HFFc6 (cell line): ENCODE results near the gene NXPH1. TPM values are rescaled to one million over a fixed set of nuclear protein-coding genes. Genes with fewer than 3 reads are reported as not detected.

Source experiments
- DNase-seq: peaks from one replicate; pipeline ENCODE4 v3.0.0-alpha.2; 2018
- H3K27ac Mint-ChIP-seq: 2 replicates; pipeline ENCODE4 v1.8.0; 2020; ENCODE audit warnings: mild to moderate bottlenecking, mixed read lengths
- H3K27me3 Mint-ChIP-seq: 2 replicates; pipeline ENCODE4 v1.8.0; 2021; ENCODE audit warnings: mild to moderate bottlenecking, moderate library complexity, mixed read lengths; ENCODE audit not compliant: insufficient read depth
- H3K36me3 Mint-ChIP-seq: 2 replicates; pipeline ENCODE4 v1.8.0; 2021; ENCODE audit warnings: low read depth, mixed read lengths
- H3K4me1 Mint-ChIP-seq: 2 replicates; pipeline ENCODE4 v1.8.0; 2020; ENCODE audit warnings: low read depth, mixed read lengths
- H3K4me3 Mint-ChIP-seq: 2 replicates; pipeline ENCODE4 v1.8.0; 2020; ENCODE audit warnings: mild to moderate bottlenecking, moderate library complexity, mixed read lengths
- H3K9me3 Mint-ChIP-seq: 2 replicates; pipeline ENCODE4 v1.8.0; 2020; ENCODE audit warnings: mild to moderate bottlenecking, mixed read lengths
- total RNA-seq, 6 experiments: library from RNA; stranded (reverse); fragmentation: NEBNext Ultra II Directional; extraction: Animal tissue kit (Norgen Biotek cat#: 25700); gene quantifications; 2 replicates in 1 of 6; 3 replicates in 5 of 6; pipeline ENCODE4 v1.2.3, GENCODE V29; 2021
- TF ChIP-seq, protein P1 (sequence below): fragments of 200-600 bp; sonication (generic); IDR thresholded peaks from 2 replicates; pipeline ENCODE4 v1.5.0; 2021; ENCODE audit warnings: antibody characterized with exemption, mild to moderate bottlenecking

The NXPH1 gene
- total RNA-seq, 6 experiments from 2014 or later: not detected

DNA sequence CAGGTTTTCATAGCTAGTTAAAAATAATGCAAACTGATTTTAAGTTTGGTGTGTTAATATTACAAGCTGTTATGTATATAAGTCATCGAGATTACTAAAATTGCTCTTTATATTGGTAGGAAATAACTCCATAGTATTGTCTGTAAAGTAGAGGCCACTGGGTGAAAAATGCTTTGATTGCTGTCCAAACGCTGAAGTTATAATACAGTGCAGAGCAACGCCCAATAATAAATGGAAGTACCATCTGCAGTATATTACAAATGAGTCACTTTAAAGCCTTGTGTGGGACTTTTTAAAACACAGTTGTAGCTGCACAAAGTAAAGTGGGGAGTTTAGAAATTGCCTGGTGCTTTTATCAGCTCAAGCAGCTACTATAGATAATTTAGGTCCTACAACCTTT is 196.1 kb downstream of the NXPH1 start:
- H3K27me3 Mint-ChIP-seq: no peaks in the 10 kb centered on the region
- no peaks in the 10 kb centered on the region for H3K36me3 Mint-ChIP-seq
- no peak overlapping the region for H3K27ac Mint-ChIP-seq
- peaks cover 60% of the 10 kb centered on the region for H3K9me3 Mint-ChIP-seq
- no peak overlapping the region for H3K4me3 Mint-ChIP-seq
- no peak for DNase-seq
- TF ChIP-seq, protein P1, sequence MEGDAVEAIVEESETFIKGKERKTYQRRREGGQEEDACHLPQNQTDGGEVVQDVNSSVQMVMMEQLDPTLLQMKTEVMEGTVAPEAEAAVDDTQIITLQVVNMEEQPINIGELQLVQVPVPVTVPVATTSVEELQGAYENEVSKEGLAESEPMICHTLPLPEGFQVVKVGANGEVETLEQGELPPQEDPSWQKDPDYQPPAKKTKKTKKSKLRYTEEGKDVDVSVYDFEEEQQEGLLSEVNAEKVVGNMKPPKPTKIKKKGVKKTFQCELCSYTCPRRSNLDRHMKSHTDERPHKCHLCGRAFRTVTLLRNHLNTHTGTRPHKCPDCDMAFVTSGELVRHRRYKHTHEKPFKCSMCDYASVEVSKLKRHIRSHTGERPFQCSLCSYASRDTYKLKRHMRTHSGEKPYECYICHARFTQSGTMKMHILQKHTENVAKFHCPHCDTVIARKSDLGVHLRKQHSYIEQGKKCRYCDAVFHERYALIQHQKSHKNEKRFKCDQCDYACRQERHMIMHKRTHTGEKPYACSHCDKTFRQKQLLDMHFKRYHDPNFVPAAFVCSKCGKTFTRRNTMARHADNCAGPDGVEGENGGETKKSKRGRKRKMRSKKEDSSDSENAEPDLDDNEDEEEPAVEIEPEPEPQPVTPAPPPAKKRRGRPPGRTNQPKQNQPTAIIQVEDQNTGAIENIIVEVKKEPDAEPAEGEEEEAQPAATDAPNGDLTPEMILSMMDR: no peak
- H3K4me1 Mint-ChIP-seq: no peaks in the 10 kb centered on the region

DNA sequence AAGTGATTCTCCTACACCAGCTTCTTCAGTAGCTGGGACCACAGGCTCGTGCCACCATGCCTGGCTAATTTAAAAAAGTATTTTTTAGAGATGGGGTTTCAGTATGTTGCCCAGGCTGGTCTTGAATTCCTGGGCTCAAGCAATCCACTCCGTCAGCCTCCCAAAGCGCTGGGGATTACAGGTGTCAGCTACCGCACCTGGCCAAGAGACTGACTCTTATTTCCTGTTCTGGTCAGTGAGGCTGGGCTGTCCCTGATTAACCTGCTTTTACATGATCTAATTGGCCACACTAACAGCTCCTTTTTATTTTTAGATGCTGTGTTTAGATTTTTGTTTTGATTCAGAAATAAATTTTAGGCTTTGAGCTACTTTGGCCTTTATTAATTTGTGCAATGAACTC is 203.9 kb downstream of the NXPH1 start:
- no peak for DNase-seq

DNA sequence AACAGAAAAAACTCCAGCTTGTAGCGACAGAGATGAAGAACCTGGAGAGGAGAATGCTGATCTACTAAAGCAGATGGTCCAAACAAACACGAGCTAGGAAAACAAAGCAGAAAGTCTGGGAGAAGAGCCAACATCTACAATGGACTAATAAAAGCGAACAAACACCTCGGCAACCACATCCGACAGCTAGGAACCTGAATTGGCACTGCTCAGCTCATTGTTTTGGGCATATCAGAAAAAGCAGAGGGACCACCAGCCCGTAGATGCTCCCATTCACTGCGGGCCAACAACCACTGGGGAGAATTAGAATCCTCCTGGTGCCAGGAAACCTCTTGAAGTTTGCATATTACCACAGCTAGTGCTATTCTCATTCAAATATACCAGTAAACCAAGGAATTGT is 204.7 kb downstream of the NXPH1 start:
- Mint-ChIP-seq H3K9me3 (peaks cover 38% of the 10 kb centered on the region), H3K27ac (no peak overlapping the region), H3K27me3 (no peaks in the 10 kb centered on the region), H3K4me3 (no peak overlapping the region), H3K4me1 (no peaks in the 10 kb centered on the region), H3K36me3 (no peaks in the 10 kb centered on the region)
- TF ChIP-seq, protein P1: no peak
- DNase-seq: no peak

More for the DNA sequence above, 203.9 kb downstream of the NXPH1 start:
- Mint-ChIP-seq H3K4me1 (no peaks in the 10 kb centered on the region), H3K4me3 (no peak overlapping the region), H3K36me3 (no peaks in the 10 kb centered on the region), H3K9me3 (peaks cover 45% of the 10 kb centered on the region), H3K27ac (no peak overlapping the region), H3K27me3 (no peaks in the 10 kb centered on the region)
- TF ChIP-seq, protein P1: no peak

DNA sequence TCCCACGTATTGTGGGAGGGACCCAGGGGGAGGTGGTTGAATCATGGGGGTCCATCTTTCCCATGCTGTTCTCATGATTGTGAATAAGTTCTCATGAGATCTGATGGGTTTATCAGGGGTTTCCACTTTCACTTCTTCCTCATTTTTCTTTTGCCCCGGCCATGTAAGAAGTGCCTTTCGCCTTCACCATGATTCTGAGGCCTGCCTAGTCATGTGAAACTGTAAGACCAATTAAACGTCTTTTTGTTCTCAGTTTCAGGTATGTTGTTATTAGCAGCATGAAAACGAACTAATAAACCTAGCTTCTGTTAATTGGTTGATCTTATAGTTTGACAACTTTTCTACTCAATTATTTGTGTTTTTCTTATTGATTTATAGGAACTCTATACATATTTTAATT is 206.3 kb downstream of the NXPH1 start:
- Mint-ChIP-seq H3K27ac (no peak overlapping the region), H3K4me1 (no peaks in the 10 kb centered on the region), H3K9me3 (peaks cover 26% of the 10 kb centered on the region), H3K4me3 (no peak overlapping the region), H3K27me3 (no peaks in the 10 kb centered on the region), H3K36me3 (no peaks in the 10 kb centered on the region)
- DNase-seq: no peak
- TF ChIP-seq, protein P1: no peak

DNA sequence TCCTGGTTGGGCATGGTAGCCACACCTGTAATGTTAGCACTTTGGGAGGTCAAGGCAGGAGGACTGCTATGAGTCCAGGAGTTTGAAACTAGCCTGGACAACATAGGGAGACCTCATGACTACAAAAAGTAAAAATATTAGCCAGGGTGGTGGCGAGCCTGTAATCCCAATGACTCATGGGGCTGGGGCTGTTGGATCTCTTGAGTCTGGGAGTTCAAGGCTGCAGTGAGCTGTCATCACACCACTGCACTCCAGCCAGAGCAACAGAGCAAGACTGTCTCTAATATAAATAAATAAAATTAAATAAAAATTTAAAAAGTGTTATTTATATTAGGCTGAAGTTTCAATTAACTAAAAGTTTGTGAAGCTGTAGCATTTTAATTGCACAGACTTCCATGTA is 207.3 kb downstream of the NXPH1 start:
- H3K36me3 Mint-ChIP-seq: no peaks in the 10 kb centered on the region
- no peak for DNase-seq
- H3K4me3 Mint-ChIP-seq: no peak overlapping the region
- TF ChIP-seq, protein P1: no peak
- H3K4me1 Mint-ChIP-seq: no peaks in the 10 kb centered on the region
- peaks cover 24% of the 10 kb centered on the region for H3K9me3 Mint-ChIP-seq
- H3K27ac Mint-ChIP-seq: no peak overlapping the region
- H3K27me3 Mint-ChIP-seq: no peaks in the 10 kb centered on the region
